Superior temporal gyrus (tissue), 1 donor: ENCODE results near the gene OSBPL10.
A peak's percentile ranks its signal among the peaks of the same experiment; 100 is the strongest.

Experiments used
- DNase-seq: peaks from one replicate; pipeline ENCODE4 v3.0.0-alpha.2; 2016; ENCODE audit errors: extremely low spot score

Gene OSBPL10

DNA sequence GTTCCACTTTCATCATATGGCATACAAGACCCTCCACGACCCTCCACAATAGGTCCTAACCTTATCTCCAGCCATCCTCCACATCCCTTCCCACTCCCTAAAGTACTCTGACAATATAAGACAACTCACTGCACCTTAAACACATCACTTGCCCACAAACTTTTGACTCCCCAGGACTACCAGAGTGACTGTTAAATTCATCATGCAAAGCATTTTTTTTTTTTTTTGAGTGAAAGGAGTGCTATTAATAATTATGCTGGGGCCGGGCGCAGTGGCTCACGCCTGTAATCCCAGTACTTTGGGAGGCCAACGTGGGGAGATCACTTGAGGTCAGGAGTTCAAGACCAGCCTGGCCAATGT is 55.8 kb downstream of the OSBPL10 start:
- DNase-seq = no peak

DNA sequence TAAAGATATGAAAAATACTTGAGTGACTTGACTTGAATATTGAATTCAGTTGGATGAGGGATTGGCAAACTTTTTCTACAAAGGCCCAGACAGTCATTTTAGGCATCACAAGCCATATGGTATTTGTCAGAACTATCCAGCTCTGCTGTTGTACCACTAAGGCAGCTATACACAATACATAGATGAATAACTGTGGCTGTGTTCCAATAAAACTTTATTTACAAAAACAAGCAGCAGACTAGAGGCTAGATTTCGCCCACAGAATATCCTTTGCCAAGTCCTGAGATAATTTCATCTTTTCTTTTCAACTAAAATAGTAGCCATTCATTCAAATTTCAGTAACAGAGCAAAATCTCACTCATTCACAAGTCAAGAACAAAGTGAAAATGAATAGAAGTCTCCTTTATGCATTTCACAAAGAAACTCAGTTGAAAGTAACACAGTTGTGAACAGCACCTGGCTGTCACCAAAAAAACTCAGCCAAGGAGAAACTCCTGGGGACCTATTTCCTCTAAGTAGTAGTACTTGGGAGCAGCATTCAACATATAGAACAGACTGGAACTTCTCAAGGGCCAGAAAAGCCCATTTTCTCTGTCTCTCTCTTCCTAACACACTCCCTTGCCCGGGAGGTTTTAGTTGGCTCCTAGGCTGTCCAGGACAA is 56.3 kb downstream of the OSBPL10 start:
- no peak for DNase-seq

DNA sequence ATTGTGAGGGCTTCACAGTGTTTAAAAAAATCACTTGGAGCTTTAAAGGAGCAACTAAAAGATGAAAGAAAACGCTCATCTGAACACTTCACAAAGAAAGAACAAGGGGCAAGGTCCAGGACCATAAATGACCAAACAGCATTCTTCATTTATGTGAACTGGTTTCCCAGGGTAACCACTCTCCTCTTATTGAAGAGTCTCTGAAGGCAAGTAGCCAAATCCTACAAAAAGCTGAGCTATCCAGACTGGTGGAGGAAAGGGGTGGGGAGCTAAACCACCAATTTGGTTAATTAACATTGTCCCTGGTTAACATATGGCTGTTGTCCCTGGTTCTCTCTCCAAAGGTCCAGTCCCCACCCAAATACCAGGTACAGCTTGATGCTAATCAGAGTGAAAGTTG is 58.1 kb downstream of the OSBPL10 start:
- no peak for DNase-seq

DNA sequence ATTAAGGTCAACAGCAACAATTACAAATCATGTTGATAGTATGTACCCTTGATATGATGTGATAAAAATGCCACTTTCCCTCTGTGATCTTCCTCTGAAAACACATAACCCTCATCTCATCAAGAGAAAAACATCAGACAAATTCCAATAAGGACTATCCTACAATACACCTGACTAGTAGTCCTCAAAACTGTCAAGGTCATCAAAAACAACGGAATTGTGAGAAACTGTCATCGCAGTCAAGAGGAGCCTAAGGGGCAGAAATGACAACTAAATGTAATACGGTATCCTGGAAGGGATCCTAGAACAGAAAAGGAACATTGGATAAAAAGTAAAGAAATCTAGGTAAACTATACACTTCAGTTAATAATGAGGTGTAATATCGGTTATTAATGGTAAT is 59.2 kb downstream of the OSBPL10 start:
- no peak for DNase-seq

DNA sequence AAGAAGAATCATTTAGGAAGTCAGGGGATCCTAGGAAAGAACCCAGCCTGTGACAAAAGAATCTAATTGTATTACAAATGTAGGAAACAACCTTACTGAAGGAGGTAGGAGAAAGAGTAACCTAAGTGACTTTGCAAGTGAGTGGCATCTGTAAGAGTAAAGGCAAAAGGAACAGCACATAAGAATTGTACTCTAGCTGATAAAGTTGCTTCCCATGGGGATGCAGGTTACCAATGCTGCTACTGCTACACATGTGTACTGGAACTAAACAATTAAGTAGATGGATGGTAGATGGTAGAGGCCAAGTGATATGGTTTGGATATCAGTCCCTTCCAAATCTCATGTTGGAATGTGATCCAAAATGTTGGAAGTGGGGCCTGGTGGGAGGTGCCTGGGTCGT is 60.8 kb downstream of the OSBPL10 start:
- no peak for DNase-seq

DNA sequence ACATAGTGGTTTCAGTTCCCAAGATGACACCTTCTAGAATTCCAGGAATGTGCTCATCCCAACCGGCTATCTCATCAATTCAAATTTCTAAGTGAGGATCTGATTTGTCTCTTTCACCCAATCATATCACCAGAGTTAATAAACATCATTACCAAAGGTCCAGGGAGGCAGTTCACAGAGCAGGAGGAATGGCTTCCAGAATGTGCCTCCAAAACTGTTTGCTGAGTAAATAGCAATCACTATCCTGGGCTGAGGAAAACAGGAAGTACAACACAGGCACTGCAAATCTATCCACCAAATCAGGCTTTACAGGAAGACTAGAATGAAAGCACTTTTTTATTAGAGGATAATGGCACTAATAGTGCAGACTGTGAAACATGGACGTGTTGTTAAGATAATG is 61.5 kb downstream of the OSBPL10 start:
- no peak for DNase-seq

DNA sequence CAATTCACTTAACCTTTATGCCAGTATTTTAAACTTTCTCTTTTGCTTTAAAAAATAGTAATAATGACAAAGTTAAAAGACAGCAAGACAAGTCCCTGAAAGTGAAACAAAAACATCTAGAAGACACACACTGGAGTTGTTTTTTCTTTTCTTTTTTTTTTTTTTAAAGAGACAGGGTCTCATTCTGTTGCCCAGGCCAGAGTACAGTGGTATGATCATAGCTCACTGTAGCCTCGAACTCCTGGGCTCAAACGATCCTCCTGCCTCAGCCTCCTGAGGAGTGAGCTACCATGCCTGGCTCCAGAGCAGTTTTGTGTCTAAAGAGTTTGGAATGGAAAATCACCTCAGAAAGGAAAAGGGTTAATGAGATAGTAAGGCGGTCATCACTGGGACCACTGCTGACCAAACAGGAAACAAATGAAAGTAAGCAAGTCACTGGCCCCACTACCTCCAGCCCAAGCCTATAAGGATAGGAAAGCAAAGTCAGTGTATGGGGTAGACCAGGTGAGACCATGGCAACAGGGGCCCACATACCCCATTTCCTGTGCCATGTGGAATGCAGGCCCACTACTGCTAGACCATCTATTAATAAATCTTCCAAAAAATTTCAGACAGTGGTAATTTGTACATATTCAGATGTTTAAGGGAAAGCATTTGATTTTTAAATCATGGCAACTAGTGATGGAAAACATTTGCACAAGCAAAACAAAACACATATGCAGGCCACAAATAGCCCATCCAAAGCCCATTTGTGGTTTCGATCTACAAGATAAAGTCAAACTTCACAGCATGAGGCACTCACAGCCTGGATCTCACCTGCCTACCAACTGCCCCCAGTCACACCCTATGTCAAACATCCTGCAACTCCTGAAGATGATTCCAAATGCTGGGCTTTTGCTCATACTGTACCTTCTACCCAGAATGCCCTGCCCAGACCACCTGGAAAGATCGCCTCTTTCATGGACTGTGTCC is 62.6 kb downstream of the OSBPL10 start:
- no peak for DNase-seq

DNA sequence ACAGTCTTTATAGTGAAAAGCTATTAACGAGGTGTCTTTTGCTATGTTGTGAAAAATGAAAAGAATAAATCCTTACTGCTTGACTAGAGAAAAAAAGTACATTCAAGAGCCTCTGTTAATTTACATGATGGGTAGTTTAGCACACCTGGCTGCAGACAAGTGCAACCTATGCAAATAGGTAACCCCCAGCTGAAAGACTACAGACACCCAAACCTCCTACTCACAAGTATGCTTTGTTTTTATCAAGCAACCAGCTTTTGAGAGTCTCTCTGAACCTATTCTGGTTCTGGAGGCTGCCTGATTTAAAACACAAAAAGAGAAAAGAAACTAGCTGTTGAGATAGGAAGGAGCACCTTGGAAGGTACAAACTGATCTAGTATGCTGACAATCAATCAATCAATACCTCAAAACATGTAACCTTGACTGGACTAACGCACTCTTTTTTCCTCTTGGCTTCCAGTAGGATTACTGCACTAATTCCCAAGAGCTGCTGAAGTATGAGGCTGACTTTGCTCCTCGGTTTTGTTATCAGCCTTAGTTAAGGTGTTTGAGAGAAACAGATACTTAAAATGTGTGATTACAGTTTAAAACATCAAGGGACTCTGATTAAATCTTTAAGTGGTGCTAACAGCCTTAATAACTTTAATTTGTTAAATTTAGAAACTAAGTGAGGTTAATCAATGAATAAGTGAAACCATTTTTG is 63.6 kb downstream of the OSBPL10 start:
- no peak for DNase-seq

DNA sequence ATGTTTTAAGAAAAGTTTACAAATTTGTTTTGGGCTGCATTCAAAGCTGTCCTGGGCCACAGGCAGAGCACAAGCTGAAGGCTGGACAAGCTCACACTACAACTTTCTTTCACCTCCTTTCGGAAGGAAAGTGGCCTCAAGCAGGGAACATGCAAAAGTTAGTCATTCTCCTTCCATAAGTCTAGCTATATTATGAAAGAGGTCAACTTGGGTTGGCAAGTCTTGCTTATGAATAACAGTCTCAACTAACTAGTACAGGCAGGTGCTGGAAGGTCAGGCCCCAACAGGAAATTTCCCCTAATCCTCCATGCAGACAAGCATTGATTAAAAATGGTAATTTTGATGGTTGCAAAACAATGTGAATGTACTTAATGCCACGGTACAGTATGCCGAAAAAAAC is 69.4 kb downstream of the OSBPL10 start:
- no peak for DNase-seq

DNA sequence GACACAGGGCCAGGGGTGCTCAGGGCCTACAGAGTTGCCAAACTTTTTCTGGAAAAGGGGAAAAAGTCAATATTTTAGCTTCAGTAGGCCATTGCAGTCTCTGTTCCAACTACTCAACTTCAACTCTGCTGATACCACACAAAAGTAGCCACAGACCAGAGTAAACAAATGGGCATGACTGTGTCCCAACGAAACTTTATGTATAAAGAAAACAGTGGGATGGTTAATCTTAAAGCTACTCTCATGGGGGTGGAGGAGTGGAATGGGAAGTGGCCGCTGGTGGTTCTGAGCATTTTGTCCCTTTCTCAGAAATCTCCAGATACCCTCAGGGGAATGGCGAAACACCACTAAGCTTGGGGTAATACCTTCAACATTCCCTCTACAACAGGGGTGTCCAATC is 69.9 kb downstream of the OSBPL10 start:
- DNase-seq = no peak

DNA sequence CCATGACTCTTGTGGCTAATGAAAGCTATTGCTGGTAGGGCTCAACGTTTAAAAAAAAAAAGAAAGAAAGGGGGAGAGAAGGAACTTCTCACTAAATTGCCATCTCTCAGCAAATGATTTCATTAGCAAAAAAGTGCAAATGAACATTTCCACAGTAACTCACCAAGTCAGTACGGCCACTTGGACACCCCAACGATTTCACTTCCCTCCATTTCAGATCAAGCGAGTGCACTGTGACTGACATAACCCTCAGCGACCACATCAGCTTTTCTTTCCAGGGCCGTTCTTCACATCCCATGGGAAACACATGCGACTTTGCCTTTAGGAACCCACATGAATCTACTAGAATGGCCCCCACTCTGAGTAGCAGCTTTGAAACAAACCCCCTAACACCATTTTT is 71.6 kb downstream of the OSBPL10 start:
- DNase-seq = no peak

DNA sequence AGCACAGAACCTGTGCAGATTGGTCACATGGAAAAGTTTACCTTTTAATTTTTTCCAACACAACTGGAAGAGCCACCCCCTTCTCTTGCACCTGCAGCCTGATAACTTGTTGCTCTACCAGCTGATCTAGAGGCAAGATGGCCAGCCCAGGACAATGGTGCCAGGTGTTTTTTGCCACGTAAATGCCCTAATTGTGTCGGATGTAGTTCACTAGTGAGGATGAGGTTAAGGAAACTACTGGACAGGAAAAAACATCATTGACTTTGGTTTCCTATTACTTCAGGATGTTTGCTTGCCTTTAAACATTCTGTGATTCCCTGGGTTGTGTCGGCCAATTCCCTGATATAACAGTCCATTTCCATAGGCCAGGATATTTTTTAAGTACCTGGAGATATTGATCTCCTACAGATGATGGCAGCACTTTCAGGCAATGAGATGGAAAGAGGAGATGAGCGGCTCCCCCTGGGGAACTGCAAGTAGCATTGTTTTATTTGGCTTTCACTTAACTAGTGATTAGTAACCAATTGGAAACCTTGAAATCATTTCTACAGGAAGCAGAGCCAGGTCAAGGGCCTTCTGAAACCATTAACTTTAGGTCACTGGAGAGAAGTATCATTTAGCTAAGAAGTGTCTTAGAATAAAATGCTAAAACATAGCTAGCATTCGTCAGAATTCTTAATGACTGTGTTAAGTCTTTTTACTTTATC is 72.5 kb downstream of the OSBPL10 start:
- DNase-seq = no peak

DNA sequence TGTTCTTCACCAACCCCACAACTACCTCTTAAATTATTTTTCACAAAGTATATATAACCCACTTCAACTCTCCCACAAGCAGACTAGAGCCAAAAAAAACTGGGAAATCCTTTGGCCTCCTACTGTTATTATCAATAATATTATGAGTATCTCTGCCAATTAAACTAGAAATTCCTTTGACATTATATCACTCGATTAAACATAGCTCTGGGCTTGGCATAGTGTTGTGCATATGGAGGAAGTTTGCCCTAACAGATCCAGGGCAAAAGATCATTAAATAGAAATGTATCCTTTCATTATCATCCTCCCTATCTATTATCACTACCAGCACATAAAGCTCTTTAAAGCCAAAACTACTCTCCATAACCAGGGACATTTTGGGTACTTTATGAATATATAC is 74.9 kb downstream of the OSBPL10 start:
- DNase-seq = no peak

DNA sequence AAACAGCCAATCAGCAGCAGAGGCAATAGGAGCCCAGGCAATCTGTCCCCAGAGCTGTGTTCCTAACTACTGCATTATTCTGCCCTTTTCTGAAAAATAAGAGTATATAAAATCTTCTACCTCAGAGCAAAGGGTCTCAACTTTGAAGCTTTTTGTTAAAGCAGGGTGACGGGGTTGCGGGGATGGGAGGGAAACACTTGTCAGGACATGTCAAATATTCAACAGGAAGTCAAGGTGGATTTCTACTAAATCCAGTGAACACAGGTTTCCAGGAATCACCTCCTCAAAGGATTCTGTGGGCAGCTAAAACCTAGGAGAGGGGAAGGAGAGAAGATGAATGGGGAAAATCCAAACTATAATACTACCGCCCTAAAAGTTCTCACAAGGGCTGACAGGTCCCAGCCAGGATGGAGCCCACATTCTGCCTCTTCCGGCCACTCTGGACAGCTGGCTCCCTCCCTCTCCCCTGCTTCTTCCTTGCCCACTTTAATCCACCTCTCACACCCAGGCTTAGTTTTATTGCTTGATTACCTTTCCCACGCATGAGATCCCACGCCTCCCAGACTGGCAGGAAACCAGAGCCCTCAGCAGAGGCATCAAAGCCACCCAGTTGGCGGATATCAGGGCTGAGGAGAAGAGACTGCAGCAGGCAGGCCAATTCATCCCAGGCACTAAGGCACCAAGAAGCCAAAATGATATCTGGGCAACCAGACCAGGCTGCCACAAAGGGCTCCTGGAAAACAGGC is 77.2 kb downstream of the OSBPL10 start:
- no peak for DNase-seq

DNA sequence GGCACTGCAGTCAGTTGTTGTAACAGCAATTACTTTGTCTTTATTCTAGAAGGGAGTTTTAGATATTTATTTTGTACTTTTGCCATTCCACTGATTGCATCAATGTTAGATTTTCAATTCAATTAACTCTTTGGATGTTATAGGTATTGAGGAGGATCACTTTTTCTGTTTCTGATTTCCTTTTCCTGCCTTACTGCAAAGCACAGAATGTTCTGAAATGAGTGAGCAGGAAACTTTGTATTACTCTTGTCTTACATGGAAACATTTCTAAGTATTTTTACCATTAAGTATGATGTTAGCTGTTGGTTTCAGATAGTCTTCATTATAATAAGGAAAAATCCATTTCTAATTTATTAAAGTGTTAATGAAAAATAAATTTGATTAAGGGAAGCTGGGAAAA is 80.5 kb downstream of the OSBPL10 start:
- DNase-seq = no peak

DNA sequence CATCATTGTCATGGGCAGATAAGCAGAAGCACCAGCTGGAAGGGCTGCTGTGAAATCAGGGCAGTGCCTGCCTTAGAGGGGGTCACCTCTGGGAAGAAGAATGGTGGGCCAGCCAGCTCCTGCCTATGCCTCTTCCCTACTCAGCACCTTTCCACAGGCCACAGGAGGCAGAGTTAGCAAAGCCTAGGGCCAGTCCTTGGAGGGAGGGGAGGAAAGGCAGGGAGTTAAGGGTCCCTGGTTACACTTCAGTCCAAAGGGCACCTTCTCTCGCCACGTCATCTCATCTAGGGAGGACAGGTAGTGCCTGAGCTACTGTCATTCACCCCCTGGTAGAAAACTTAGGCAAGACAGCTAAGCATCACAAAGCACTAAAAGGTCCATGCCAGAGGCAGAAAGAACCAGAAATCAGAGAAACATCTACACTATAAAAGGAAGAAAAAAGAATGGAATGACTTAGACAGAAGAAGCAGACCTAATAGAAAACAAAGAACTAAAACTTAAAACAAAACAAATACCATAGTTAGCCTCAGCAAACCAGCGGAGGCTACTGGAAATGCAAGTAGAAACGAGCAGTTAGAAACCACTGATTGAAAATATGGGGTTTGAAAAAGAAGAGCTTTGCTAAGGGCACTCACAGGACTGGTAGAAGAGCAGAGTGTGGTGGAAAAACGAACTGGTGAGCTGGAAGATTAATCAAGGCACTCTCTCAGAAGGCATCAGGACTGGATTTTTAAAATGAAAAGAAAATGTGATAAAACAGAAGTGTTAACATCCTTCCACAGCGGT is 84.2 kb downstream of the OSBPL10 start:
- DNase-seq = no peak

DNA sequence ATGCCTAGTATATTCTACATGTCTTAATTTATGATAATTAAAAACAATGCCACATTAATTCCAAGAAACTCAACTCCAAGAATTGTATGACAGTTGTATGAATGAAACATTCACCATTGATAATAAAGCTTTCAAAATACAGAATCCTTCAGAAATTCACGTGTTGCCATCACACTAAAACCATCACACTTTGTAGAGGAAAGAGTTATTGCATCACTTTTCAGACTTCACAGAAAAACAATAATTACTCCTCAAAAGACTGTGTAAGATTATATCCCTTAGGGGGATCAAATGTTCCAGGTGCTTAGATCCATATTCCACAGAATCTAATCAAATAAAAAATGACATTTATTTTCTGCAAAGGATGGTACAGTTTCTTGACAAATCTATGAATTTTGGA is 85.0 kb downstream of the OSBPL10 start:
- no peak for DNase-seq

DNA sequence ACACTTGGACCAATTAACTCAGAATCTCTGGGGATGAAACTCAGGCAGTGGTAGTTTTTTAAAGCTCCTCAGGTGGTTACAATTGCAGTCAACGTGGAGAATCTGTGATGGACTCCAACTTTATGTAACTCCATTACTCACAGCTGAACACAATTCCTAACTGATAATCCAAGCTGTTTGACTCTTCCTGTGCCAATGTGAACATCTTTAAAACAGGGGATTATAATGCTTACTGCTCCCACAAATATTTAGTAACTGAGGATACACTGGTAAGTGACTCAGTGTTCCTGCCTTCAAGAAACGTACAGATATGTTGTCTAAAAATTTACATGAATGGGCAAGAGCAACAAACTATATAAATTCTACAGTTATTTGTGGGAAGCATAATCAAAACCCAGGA is 85.6 kb downstream of the OSBPL10 start:
- no peak for DNase-seq

DNA sequence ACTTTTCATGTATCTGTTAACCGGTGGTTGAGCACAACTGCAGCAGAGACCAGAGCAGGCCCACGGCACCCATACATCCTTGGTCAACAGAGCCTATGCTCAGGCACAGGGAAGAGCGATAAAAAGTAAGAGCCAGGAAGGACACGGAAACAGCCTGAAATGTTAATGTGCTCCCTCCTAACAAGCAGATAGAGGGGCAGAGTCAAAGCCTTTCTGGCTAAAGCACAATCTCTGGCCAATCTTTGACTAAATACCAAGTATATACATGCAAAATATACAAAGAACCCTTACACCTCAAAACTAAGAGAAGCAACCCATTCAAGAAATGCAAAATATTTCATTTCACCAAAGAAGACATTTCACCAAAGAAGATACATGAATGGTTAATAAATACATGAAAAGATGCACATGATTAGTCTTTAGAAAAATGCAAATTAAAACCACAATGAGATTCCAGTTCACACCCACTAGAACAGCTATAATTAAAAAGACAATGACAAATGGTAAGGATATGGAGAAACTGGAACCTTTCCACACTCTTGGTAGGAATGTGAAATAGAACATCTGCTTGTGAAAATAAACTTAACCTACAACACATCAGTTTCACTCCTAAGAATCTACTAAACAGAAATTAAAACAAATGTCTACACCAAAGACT is 88.0 kb downstream of the OSBPL10 start:
- DNase-seq = peak; percentile 59

DNA sequence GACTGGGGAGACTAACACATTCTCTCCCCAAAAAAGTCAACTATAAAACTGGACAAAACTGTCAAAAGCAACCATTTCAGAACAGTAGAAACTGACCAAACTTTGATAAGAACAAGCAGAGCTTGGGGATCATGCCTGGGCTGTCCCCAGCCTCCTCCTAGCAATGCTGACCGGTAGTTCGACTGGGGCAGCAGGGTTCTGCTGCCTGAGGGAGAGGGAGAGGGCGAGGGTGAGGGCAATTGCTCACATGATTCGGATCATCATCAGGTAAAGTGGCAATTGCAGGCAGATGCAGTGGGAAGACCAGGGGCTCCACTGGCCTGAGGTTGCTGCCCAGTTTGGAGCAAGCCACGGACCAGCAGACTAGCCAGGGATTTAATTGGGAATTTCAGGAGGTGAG is 88.6 kb downstream of the OSBPL10 start:
- DNase-seq = no peak
